GM13977 (cell line): Measurements from ENCODE around the gene SIK1.

Experiments used
- DNase-seq: peaks from one replicate; pipeline ENCODE4 v3.0.0; 2012; ENCODE audit warnings: low spot score
- CTCF ChIP-seq: IDR thresholded peaks from 2 replicates; pipeline ENCODE4 v1.5.1; 2012; ENCODE audit warnings: mild to moderate bottlenecking, control low read depth; ENCODE audit not compliant: insufficient read depth; ENCODE audit errors: extremely low read depth, missing control alignments
- in situ Hi-C: fragments of 300-500 bp; cut with MboI; formaldehyde crosslinking; loops from one replicate; pipeline ENCODE4 v1.12.0; 2022; ENCODE audit warnings: low sequenced_read_pairs, low pct_unique_long_range_greater_than_20kb, mixed read lengths, inconsistent platforms; ENCODE audit not compliant: unreplicated experiment

SIK1 gene

GRCh38 chr21:43376478-43376882, 50.5 kb downstream of the SIK1 start:
- DNase-seq = no peak
- no peak for TF ChIP-seq CTCF
- in situ Hi-C loops = no loop called here

GRCh38 chr21:43375837-43376477, 51.0 kb downstream of the SIK1 start:
- in situ Hi-C loops = no loop called here
- DNase-seq = no peak
- TF ChIP-seq CTCF = no peak

- no peak for DNase-seq
- in situ Hi-C loops = no loop called here
- TF ChIP-seq CTCF = no peak
These were observed 51.7 kb downstream of the SIK1 start for GRCh38 chr21:43375006-43375836.

GRCh38 chr21:43374228-43374885, 52.6 kb downstream of the SIK1 start:
- in situ Hi-C loops = no loop called here
- DNase-seq = no peak
- TF ChIP-seq CTCF = no peak

GRCh38 chr21:43373362-43374227, 53.3 kb downstream of the SIK1 start:
- in situ Hi-C loops = no loop called here
- TF ChIP-seq CTCF = no peak
- no peak for DNase-seq
